GM19023 (cell line): Measurements from ENCODE around the gene AHI1.
"Not testable (repeated sequence)": the region's sequence is repeated elsewhere in the genome, so short reads cannot be mapped to it uniquely, and the experiment has no call there.

Experiments used
- ATAC-seq: cut with Tn5 transposase; IDR thresholded peaks from one replicate; pipeline ENCODE4 v1.9.1; 2021; ENCODE audit warnings: mild to moderate bottlenecking, moderate library complexity; ENCODE audit not compliant: unreplicated experiment

The AHI1 gene

DNA sequence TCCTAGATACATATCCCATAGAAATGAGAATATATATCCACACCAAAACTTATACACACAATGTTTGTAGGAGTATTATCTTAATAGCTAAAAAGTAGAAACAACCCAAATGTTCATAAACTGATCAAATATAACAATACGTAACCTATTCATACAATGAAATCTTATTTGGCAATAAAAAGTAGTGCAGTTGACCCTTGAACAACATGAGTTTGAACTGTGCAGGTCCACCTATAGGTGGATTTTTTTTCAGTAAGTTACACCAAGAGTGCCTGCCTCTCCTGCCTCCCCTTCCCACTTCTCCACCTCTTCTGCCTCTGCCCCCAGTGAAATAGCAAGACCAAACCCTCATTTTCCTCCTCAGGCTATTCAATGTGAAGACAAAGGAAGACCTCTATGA, 95.2 kb downstream of the AHI1 start:
- no peak for ATAC-seq

DNA sequence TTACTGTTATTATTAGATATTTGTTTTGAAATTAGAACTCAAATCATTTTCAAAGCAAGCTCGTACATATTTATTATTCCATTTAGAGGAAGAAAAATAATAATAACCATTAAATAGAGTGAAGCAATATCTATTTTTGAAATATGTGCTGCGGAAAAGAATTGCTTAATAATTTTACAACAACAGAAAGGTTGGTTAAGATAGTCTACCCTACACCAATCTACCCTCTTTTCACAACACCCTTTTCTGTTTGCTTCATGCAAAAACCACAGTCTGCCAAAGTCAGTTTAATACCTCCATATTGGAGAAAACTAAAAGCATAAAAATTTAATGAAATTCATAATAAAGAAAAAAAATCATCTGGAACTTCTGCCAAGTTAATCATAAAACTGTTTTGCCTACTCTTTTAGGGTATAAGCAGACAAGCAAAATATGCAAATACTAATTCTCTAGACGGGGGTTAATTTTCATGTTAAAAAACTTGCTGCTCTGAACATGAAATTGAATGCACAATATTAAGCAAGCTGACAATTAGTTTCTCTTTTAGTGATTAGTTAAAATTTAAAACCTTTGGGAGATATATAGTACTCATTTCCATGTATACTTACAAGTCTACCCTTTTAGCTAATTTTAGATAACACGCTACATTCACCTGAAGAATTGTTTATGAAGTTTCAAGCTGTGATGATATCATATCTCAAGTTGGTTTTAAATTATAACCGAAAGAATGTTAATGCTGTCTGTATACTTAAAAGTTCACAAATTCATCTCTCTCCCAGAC, 100.2 kb downstream of the AHI1 start:
- no peak for ATAC-seq

DNA sequence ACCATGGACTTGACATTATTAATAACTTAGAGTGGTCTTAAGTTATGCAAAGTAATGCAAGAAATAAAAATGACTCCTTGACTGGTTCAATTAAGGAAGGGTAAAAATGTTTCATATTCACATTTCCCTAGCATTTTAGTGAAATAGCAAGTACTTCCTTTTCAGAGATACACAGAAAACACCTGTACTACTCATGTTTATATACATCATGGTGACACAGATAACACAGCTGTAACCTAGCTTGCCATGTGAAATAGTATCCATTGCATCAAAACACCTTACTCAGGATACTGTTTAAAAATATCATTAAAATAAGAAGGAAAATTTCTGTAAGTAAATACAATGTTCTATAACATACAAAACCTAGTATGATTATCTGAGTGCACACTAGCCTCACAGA, 102.4 kb downstream of the AHI1 start:
- ATAC-seq, result no peak

DNA sequence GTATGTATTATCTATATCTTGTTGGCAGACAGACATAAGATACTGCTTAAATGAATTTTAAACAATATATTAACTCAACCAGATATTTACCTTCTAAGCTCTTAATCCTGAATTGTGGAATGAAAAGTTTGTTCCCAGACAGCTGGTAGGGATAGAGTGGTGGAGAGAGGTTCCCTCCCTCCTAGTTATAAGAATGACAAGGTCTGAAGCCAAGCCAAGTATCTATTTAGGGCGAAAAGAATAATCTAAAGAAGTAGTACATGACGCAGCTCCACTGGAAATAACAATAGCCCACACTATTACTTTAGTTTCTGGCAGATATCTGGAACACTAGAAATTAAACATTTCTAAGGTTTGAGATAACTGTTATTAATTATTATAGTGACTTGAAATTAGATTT, 104.3 kb downstream of the AHI1 start:
- ATAC-seq, result no peak

DNA sequence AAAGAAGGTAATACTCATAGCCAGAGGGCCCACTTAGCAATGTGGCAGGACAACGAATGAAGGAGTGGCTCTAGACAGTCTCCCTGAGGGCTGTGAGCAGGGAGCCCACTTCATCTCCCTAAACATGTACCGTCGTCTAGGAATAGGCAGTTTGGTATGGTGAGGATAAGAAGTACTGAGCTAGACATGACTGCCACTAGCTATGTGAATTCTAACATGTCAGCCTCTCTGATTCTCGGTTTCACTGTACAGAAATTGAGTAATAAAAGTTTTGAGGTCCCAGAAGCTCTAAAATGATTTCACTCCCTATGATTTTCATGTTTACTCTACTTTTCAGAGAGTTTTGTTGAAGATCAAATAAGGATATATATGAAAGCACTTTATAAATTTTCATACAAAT, 107.1 kb downstream of the AHI1 start:
- ATAC-seq, result no peak

DNA sequence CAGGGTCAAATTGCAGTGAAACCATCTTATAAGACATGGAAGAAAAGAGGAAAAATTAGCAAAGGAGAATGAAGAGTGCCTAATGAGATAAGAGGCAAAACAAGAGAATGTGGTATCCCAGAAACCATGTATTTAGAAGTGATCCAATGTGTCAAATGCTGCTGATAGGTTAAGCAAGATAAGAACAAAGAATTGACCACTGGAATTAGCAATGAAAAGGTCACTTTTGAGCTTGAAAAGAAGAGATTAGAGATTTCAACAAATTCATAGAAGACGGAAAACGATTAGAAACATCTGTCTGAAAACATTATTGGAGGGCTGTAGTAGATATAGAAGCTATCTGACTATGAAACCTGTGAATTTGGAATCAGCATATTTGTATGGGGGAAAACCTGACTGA, 112.2 kb downstream of the AHI1 start:
- no peak for ATAC-seq

DNA sequence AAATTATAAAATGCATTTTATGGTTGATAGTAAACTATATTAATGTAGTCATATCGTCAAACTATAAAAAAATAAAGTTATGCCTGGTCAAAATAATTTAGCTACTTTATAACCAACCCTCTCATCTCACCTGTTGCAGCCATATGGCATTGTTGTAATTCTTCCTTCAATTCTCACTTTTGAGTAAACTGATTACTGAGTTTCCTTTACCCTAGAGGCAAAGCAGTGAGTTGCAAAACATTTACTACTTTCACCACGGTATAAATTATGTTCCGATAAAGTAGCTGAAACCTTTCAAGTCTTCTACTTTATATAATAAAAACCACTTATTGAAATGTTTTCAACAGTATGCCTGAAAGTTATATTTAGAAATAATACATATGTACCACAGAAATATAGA, 113.8 kb downstream of the AHI1 start:
- no peak for ATAC-seq

DNA sequence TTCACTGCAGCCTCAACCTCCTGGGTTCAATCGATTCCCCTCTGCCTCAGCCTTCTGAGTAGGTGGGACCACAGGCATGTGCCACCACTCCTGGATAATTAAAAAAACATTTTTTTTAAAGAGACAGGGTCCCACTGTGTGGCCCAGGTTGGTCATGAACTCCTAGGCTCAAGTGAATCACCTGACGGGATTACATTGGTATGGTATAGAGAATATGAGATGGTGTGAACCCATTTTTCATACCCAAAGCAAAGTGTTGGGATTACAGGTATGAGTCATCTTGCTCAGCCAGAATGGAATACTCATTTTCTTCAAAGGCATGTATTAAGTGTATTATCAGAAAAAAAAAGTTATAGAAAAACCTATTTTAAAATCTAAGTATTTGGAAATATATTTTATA, 114.2 kb downstream of the AHI1 start:
- ATAC-seq, result no peak

DNA sequence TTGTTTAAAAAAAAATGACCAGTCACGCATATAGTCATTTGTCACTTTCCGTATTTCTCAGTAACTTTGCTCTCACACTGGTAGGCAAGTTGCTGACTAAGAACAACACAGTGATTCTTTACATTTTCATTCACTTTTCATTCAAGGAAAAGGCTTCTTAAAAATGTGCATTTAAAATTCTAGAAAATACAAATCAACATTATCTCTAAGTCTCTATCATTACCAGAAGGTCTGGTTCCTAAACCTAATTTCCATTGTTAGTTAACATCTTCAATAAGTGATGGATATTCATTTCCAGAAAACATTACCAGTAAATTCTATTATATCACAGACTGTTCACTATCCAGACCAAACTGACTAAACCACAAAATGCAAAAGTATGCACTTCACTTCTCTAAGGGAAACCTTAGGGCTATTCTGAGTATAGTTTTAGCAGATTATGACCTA, 115.3 kb downstream of the AHI1 start:
- peak; percentile 88 for ATAC-seq

DNA sequence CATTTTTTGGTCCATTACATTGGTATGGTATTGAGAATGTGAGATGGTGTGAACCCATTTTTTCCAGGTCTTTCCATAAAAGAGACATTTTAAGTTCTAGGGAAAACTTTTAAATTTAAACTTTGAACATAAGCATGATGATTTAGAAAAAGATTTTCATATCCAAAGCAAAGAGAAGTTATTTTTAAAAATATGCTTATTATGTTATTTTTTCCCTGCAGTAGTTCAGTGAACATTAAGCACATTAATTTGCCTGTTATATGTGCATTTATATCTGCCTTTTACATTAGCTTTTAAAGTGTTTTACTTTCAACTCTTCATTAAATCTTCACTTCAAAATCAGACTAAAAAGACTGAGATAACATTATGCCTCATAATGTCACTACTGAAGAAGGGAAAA, 116.7 kb downstream of the AHI1 start:
- ATAC-seq, result no peak

DNA sequence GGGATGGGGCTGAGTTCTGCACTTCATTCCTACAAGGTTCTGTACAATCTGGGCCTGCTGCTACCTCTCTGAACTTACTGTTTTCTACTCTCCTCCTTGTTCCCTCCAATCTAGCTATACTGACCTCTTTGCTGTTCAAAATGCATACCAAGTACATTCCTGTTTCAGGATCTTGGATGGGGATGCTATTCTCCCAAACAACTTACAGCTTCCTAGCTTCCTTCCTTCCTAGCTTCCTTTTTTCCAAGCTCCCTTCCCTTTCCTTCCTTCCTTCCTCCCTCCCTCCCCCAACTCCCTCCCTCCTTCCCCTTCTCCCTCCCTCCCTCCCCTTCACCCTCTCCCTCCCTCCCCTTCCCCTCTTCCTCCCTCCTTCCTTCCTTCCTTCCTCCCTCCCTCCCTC, 117.9 kb downstream of the AHI1 start:
- ATAC-seq, result no peak

DNA sequence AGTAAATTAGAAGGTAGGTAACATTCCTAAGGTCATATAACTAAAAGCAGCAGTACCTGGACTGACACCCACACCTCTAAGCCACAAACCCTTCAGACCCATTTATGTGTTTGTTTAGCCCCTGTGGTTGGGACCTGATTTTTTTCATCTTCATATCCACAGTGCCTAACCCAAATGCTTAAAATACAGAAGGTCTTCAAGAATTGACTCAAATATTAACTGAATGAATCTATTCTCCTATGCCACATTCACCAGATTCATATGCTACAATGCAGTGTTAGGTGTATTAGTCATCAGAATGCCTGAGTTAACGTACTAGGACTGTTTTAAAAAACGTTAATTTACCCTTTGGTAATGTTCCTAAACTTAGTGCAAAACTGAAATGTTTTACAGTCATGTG, 124.8 kb downstream of the AHI1 start:
- ATAC-seq, result no peak

DNA sequence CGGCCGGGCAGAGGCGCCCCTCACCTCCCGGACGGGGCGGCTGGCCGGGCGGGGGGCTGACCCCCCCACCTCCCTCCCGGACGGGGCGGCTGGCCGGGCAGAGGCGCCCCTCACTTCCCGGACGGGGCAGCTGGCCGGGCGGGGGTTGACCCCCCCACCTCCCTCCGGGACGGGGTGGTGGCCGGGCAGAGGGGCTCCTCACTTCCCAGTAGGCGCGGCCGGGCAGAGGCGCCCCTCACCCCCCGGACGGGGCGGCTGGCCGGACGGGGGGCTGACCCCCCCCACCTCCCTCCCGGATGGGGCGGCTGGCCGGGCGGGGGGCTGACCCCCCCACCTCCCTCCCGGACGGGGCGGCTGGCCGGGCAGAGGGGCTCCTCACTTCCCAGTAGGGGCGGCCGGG, 133.9 kb downstream of the AHI1 start:
- not testable (repeated sequence) for ATAC-seq

DNA sequence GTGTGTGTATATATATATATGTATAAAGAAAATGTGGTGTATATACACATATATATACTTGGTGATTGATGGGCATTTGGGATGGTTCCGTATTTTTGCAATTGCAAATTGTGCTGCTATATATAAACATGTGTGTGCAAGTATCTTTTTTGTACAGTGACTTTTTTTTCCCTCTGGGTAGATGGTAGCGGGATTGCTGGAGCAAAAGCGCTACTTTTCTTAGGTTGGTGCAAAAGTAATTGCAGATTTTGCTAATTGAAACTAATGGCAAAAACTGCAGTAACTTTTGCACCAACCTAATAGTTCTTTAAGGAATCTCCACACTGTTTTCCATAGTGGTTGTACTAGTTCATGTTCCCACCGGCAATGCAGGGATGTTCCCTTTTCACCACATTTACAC, 135.4 kb downstream of the AHI1 start:
- no peak for ATAC-seq

DNA sequence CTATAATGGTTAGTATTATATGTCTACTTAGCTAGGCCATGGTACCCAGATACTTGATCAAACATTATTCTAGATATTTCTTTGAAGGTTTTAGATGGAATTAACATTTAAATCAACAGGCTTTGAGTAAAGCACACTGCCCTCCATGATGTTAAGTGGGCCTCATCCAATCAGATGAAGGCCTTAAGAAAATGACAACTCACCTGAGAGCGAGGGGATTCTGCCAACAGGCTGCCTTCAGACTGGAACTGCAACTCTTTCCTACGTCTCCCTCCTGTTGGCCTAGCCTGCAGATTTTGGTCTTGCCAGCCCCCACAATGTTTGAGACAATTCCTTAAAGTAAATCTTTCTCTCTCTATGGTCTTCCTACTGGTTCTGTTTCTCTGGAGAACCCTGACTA, 137.3 kb downstream of the AHI1 start:
- ATAC-seq, result no peak

DNA sequence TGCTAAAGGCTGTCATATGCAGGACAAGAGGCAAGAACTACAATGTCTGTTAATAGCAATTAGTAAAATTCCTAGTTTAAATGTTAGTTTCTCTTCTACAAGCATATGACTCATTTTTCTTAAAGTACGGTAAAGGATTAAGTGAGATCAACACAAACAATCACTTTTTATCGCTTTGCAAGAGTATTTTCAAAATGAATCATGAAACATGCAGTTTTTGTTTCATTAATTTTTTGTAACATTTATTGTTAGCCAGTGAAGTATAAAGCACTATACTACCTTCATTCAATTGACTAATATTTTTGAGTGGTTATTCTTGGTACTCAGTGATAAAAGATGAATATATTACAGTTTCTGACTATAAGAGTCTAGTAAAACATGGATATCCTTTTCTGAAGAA, 138.6 kb downstream of the AHI1 start:
- ATAC-seq, result no peak

DNA sequence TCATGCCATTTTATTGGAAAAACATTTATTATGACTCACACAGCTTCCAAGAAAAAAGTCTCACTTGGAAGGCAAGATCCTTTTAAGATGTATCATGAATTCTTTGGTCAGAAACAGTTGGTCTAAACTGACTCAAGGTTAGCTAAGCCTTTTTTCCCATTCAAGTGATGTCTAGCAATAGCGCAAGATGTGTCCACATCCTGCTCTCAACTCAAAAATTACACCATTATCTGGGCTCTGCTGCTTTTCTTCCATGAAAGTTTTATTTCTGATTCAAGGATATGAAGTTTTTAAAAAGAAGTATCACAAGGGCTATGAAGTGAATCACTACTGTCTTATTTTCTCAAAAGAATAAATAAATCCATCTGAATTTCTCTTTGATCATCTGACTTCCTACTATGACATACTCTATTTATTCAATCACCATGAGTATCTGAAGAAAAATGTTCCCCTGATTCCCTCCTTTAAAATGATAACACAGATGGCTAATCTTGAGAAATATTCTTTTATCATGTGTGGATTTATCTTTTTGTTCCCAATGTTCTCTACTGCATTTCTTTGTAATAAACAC, 139.2 kb downstream of the AHI1 start:
- ATAC-seq, result no peak

DNA sequence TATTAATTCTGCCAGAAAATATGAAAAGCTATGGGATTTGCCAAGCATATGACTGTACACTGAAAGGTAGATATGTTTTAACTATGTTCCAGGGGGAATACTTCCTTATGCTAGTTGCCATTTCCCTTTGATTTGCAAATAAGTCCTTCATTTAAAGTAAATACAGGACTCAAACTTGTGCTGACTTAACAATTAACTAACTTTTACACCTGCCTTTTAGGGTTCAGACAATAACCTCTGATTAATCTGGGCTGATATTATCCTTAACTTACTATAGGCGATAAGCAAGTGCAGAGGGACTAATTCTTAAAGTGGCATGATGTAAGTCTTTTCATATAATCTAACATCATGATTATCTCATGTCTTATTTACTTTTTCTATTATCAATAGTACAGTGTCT, 143.1 kb downstream of the AHI1 start:
- ATAC-seq, result no peak

DNA sequence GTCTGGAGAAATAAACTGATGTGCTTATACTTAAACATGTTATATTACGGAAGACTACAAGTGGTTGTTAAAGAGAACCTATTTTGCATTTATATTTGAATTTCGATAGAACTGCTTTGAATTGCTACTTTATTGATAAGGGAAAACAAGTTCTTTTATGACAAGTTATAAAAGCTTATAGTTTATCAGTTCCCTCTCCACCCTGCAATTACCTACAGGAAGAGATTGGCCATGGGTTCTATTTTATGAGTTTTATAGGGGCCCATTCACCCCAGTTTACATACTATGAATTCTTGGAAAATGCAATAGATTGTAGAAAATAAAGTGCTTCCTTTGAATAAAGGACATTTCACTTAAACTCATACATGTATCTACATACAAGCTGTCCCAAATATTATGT, 144.4 kb downstream of the AHI1 start:
- no peak for ATAC-seq

DNA sequence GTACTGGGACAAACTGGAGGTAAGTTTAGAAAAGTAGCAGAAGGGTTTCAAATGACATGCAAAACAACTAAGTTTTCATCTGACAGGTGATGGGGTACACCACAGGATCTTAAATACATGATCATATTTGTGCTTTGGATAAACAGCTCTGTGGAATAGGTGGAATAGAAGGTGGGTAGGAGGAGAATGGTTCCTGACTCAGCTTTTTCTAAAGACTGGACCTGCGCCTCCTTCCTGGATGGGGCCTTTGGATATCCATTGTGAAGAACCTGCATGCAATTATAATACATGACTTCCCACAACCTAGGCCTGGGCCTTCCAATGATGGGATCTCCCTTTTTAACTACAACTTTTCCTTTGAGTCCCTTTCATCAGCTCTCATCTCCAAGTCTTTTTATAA, 145.9 kb downstream of the AHI1 start:
- no peak for ATAC-seq

DNA sequence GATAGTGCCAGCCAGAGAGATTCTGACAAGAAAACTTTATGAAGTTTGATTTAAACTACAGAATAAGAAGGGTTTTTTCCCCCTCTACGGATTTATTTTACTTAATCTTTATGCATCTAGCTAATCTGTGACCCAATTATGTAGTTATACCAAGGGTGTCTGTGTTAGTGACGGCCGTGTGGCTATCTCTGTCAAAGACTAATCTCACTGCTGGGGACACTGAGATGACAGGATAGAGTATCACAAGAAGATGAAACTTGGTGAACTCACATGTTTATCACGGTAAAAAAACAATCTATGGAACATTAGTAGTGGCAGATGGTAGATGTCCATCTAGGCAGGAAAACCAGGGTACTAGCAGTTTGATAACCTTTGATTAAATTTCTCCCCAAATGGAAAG, 149.7 kb downstream of the AHI1 start:
- no peak for ATAC-seq

DNA sequence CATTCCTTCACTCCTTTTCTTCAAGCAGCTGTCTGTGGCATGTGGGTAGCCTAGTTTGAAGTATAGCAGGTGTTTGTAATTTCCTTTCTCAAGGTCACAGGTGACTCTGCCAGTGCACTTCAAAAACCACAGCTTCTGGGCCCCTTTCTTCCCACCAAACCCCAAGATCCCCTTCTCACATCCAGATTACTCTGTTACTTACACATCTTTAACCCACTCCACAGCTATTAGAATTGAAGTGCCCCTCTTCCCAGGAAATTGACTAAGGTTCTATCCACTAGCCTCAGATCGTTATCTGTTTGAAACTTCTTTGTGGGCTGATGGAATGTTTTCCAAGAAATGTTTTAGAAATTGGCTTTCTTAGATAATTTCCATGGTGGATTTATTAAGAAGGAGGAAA, 150.8 kb downstream of the AHI1 start:
- ATAC-seq, result no peak

DNA sequence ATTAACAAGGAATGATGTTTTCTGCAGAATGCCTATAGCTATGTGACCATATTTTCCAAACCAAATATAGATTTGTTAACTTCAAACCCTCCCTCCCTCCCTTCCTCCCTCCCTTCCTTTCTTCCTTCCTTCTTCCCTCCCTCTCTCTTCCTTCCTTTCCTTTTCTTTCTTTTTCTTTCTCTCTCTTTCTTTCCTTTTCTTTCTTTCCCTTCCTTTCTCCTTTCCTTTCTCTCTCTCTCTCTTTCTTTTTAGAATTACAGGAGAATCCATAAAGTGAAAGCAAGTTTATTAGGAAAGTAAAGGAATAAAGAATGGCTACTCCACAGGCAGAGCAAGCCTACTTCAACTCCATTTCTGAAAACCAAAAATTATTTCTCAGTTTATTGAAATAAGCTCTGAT, 153.0 kb downstream of the AHI1 start:
- no peak for ATAC-seq
